SU-DHL-6 (cell line): ENCODE measurements around the gene OR1G1.
"Not testable (repeated sequence)": the region's sequence is repeated elsewhere in the genome, so short reads cannot be mapped to it uniquely, and the experiment has no call there.

ENCODE experiments used
- H2AFZ ChIP-seq: fragments of 200-600 bp; sonication (generic); 2 replicates; pipeline ENCODE4 v1.6.1; 2014; ENCODE audit warnings: low read depth, mild to moderate bottlenecking, moderate library complexity, mixed read lengths, antibody characterized with exemption, low read length; ENCODE audit not compliant: severe bottlenecking
- H3F3A ChIP-seq: fragments of 200-600 bp; shearing (Covaris generic); 2 replicates; pipeline ENCODE4 v1.6.0; 2016; ENCODE audit warnings: antibody characterized with exemption, mild to moderate bottlenecking; ENCODE audit not compliant: insufficient read depth
- H3K27ac ChIP-seq: fragments of 200-600 bp; sonication (generic); 2 replicates; pipeline ENCODE4 v1.5.1; 2016; ENCODE audit warnings: low read depth, mild to moderate bottlenecking, low read length, moderate library complexity, mixed read lengths
- H3K27me3 ChIP-seq: fragments of 200-600 bp; sonication (generic), shearing (Covaris generic); 2 replicates; pipeline ENCODE4 v1.6.0; 2014; ENCODE audit warnings: mild to moderate bottlenecking, low read length
- H3K36me3 ChIP-seq: fragments of 200-600 bp; sonication (generic); 2 replicates; pipeline ENCODE4 v1.6.1; 2014; ENCODE audit warnings: mild to moderate bottlenecking, low read length, mixed read lengths
- H3K4me2 ChIP-seq: fragments of 300-600, 200-600 bp; shearing (Covaris generic), sonication (generic); 2 replicates; pipeline ENCODE4 v1.6.0; 2014; ENCODE audit warnings: low read length, low read depth, mild to moderate bottlenecking; ENCODE audit not compliant: poor library complexity, severe bottlenecking
- H3K4me3 ChIP-seq: fragments of 200-600 bp; sonication (generic); 2 replicates; pipeline ENCODE4 v1.5.1; 2014; ENCODE audit warnings: antibody characterized with exemption, low read length, mild to moderate bottlenecking, mixed read lengths; ENCODE audit not compliant: insufficient read depth, poor library complexity, severe bottlenecking
- H3K79me2 ChIP-seq: fragments of 200-600 bp; sonication (generic); 2 replicates; pipeline ENCODE4 v1.6.1; 2014; ENCODE audit warnings: mild to moderate bottlenecking, low read length, moderate library complexity; ENCODE audit not compliant: insufficient read depth
- H3K9ac ChIP-seq: fragments of 200-600 bp; sonication (generic); 2 replicates; pipeline ENCODE4 v1.7.0; 2014; ENCODE audit warnings: mild to moderate bottlenecking, low read length
- H3K9me2 ChIP-seq: fragments of 200-600 bp; sonication (generic); replicated peaks from 2 replicates; pipeline ENCODE4 v1.6.1; 2014; ENCODE audit warnings: low read length; ENCODE audit not compliant: insufficient read depth
- H3K9me3 ChIP-seq: fragments of 200-600 bp; sonication (generic); 2 replicates; pipeline ENCODE4 v1.6.1; 2014; ENCODE audit warnings: low read length, mixed read lengths; ENCODE audit not compliant: insufficient read depth
- H4K20me1 ChIP-seq: fragments of 200-600 bp; sonication (generic); 2 replicates; pipeline ENCODE4 v1.6.1; 2014; ENCODE audit warnings: low read depth, mild to moderate bottlenecking, antibody characterized with exemption, low read length, moderate library complexity, mixed read lengths
- CTCF ChIP-seq: fragments of 200-600 bp; sonication (generic); IDR thresholded peaks from one replicate; pipeline ENCODE4 v1.5.1; 2017; ENCODE audit warnings: antibody characterized with exemption, mild to moderate bottlenecking, low read length, moderate library complexity; ENCODE audit not compliant: insufficient read depth, poor library complexity, severe bottlenecking
- EZH2phosphoT487 ChIP-seq: fragments of 200-600 bp; sonication (generic), shearing (Covaris generic); conservative IDR thresholded peaks from 2 replicates; pipeline ENCODE4 v1.6.1; 2018; ENCODE audit warnings: mild to moderate bottlenecking, antibody characterized with exemption, low read length, moderate library complexity, mixed read lengths

Gene OR1G1

GRCh38 chr17:3127451-3127850 is at the start of gene OR1G1:
Gene OR1G1, minus strand, starts transcription at chr17:3127551. Its CDS starts 0 bp downstream, at chr17:3127551.
- Histone ChIP-seq H3K27ac (no peak within 1 kb of the TSS), H3K27me3 (no peaks in the 10 kb centered on the region), H3K79me2 (no peaks in the 10 kb centered on the region), H3K4me2 (no peak within 1 kb of the TSS), H3K4me3 (no peak within 1 kb of the TSS), H3K9ac (no peak within 1 kb of the TSS), H3K9me3 (no peaks in the 10 kb centered on the region), H3K36me3 (no peaks in the 10 kb centered on the region), H3K9me2 (no peaks in the 10 kb centered on the region), H4K20me1 (no peaks in the 10 kb centered on the region), H2AFZ (no peak within 1 kb of the TSS), H3F3A (no peaks in the 10 kb centered on the region)
- TF ChIP-seq CTCF (no peak), EZH2phosphoT487 (no peak)

GRCh38 chr17:3167574-3167973 is 40.2 kb upstream of the OR1G1 start:
- Histone ChIP-seq H3K4me3 (no peak overlapping the region), H3K9me3 (no peaks in the 10 kb centered on the region), H3K27me3 (no peaks in the 10 kb centered on the region; the same call in 1 of the 2 replicates), H3K4me2 (no peak overlapping the region), H3K9me2 (no peaks in the 10 kb centered on the region), H3K36me3 (no peaks in the 10 kb centered on the region), H2AFZ (no peak overlapping the region), H3K79me2 (no peaks in the 10 kb centered on the region), H3K9ac (no peak overlapping the region), H3K27ac (no peak overlapping the region), H3F3A (no peaks in the 10 kb centered on the region), H4K20me1 (no peaks in the 10 kb centered on the region)
- TF ChIP-seq EZH2phosphoT487 (no peak), CTCF (no peak)

- Histone ChIP-seq H3F3A (no peaks in the 10 kb centered on the region), H3K9ac (no peak overlapping the region), H3K36me3 (no peaks in the 10 kb centered on the region), H3K79me2 (no peaks in the 10 kb centered on the region), H3K9me3 (no peaks in the 10 kb centered on the region), H3K4me3 (no peak overlapping the region), H2AFZ (no peak overlapping the region), H3K27me3 (no peaks in the 10 kb centered on the region), H3K9me2 (no peaks in the 10 kb centered on the region), H4K20me1 (no peaks in the 10 kb centered on the region), H3K4me2 (no peak overlapping the region), H3K27ac (no peak overlapping the region)
- no peak for TF ChIP-seq CTCF
Observed at GRCh38 chr17:3157218-3157617, 29.9 kb upstream of the OR1G1 start.

GRCh38 chr17:3137494-3137893 is 10.1 kb upstream of the OR1G1 start:
- H3K4me2 ChIP-seq, H3K36me3 ChIP-seq, H3K27me3 ChIP-seq, H3K9me3 ChIP-seq, H3K27ac ChIP-seq, H3K4me3 ChIP-seq, H4K20me1 ChIP-seq, H3K9me2 ChIP-seq, H3K79me2 ChIP-seq, H3K9ac ChIP-seq, H3F3A ChIP-seq, H2AFZ ChIP-seq: not testable (repeated sequence)
